SK-N-MC (cell line): ENCODE data around the gene CNFN.

Experiments used
- DNase-seq: peaks from one replicate; pipeline ENCODE4 v3.0.0-alpha.2; 2011; ENCODE audit warnings: low read depth, low spot score
- H3K27ac ChIP-seq: fragments of 200-600 bp; sonication (generic); 2 replicates; pipeline ENCODE4 v1.5.1; 2016; ENCODE audit warnings: mixed run types
- H3K36me3 ChIP-seq: fragments of 200-600 bp; sonication (generic); 2 replicates; pipeline ENCODE4 v1.6.1; 2017; ENCODE audit warnings: antibody characterized with exemption, low read length, mixed read lengths; ENCODE audit not compliant: insufficient read depth
- H3K4me3 ChIP-seq: fragments of 200-600 bp; sonication (generic); 2 replicates; pipeline ENCODE4 v1.5.1; 2016
- H3K9ac ChIP-seq: fragments of 200-600 bp; sonication (generic); 2 replicates; pipeline ENCODE4 v1.8.0; 2017; ENCODE audit warnings: mixed run types, mixed read lengths; ENCODE audit not compliant: insufficient read length
- H3K9me3 ChIP-seq: fragments of 200-600 bp; sonication (generic); 2 replicates; pipeline ENCODE4 v1.6.1; 2017; ENCODE audit warnings: low read depth, mild to moderate bottlenecking, antibody characterized with exemption, low read length, moderate library complexity, mixed read lengths
- EZH2 ChIP-seq: fragments of 200-600 bp; sonication (generic); IDR thresholded peaks from one replicate; pipeline ENCODE4 v1.6.1; 2017; ENCODE audit warnings: antibody characterized with exemption
- FOXP2 ChIP-seq: optimal IDR thresholded peaks from 2 replicates; pipeline ENCODE3; 2011; ENCODE audit warnings: mild to moderate bottlenecking, moderate library complexity; ENCODE audit not compliant: insufficient read depth; ENCODE audit errors: extremely low read length, control extremely low read depth
- POLR2AphosphoS5 ChIP-seq: IDR thresholded peaks from 2 replicates; pipeline ENCODE4 v1.6.1; 2012; ENCODE audit warnings: mild to moderate bottlenecking, low read depth, low read length, borderline replicate concordance

Gene CNFN, protein sequence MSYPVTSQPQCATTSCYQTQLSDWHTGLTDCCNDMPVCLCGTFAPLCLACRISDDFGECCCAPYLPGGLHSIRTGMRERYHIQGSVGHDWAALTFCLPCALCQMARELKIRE

GRCh38 chr19:42389899-42390298 lies at the start of gene CNFN:
CNFN (minus strand) TSS chr19:42390297; CDS start chr19:42389037, 1,260 bp downstream.
- H3K9ac ChIP-seq: no peak within 1 kb of the TSS
- H3K27ac ChIP-seq: no peak within 1 kb of the TSS
- H3K36me3 ChIP-seq: no peaks in the 10 kb centered on the region
- no peak for TF ChIP-seq EZH2
- no peak for TF ChIP-seq POLR2AphosphoS5
- TF ChIP-seq FOXP2: no peak
- H3K4me3 ChIP-seq: no peak within 1 kb of the TSS
- DNase-seq: no peak
- H3K9me3 ChIP-seq: no peaks in the 10 kb centered on the region

DNA sequence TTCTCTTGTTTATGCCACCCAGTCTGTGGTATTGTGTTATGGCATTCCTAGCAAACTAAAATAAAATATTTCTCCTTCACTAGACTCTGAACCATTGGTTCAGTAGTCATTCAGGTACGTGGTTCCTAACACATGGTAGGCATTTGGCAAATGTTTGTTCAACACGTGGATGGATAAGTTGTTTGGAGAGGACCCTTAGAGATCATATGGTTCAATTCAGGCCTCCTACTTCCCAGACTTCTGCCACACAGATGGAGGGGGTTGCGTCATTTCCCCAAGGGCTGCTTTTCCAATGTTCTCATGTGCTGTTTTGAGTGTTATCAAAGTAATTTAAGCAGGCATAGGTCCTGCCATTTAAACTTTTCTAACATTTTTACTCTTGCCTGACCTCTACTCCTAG lies 45.9 kb upstream of the CNFN start:
- Histone ChIP-seq H3K9me3 (no peaks in the 10 kb centered on the region), H3K27ac (peak overlapping the region; percentile 53), H3K9ac (peak overlapping the region; percentile 25), H3K4me3 (0 out of 2 replicates have a peak overlapping the region, but pooled peaks have one; percentile 4), H3K36me3 (no peaks in the 10 kb centered on the region)
- TF ChIP-seq FOXP2 (no peak), EZH2 (no peak), POLR2AphosphoS5 (no peak)
- DNase-seq: no peak

DNA sequence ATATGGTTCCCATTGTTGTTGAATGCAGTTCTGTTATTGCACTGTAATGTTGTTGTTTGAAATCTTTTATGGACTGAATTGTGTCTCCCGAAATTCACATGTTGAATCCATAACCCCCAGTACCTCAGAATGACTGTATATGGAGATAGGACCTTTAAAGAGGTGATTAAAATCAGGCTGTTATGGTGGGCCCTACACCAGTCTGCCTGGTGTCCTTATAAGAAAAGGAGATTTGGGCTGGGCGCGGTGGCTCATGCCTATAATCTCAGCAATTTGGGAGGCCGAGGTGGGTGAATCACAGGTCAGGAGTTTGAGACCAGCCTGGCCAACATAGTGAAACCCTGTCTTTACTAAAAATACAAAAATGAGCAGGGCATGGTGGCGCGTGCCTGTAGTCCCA lies 45.2 kb upstream of the CNFN start:
- no peak overlapping the region for H3K9ac ChIP-seq
- no peak overlapping the region for H3K4me3 ChIP-seq
- no peak overlapping the region for H3K27ac ChIP-seq
- DNase-seq: no peak
- TF ChIP-seq FOXP2 (no peak), POLR2AphosphoS5 (no peak), EZH2 (no peak)
- no peaks in the 10 kb centered on the region for H3K9me3 ChIP-seq
- H3K36me3 ChIP-seq: no peaks in the 10 kb centered on the region

DNA sequence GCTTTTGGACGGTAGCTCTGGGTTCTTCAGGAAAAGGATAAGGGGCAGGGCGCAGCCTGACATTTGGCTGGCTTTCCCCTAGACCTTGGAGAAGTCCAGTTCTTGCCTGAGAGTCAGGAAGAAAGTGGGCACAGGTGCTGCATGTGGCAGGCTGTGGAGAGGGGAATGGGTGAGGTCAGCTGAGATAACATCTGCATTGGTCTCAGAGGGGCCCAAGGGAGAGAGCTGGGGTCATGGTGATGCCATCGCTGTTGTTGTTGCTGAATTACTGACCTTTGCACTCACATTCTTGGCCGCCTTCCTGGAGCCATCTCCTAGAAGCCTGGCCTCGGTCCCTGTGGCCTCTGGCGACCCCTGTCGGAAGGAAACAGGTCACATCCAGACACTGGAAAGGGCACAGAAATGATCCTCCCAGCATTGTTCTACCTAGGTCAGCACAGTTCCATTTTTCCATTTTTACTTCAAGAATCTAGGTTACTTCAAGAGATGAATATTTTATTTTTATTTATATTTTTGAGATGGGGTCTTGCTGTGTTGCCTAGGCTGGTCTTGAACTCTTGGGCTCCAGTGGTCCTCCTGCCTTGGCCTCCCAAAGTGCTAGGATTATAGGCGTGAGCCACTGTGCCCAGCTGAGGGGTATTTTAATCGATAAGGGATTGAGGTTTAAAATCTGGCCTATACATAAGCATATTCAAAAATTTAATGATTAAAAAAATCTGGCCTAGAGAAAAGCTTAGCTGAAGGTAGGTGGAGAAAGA lies 43.6 kb upstream of the CNFN start:
- TF ChIP-seq FOXP2: no peak
- no peak for TF ChIP-seq EZH2
- TF ChIP-seq POLR2AphosphoS5: no peak
- no peak overlapping the region for H3K4me3 ChIP-seq
- DNase-seq: no peak

DNA sequence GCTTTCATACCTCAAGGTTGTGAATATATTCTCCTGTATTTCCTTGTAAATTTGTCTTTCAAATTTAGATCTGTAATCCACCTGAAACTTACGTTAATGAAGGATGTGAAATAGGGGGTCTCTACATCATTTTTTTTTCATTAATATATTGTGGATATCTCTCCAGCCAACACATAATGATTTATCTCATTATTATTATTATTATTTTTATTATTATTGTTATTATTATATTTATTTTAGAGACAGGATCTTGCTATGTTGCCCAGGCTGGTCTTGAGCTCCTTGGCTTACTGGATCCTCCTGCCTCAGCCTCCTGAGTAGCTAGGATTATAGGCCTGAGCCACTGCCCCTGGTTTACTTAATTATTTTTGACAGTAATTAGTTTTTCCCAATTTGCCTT lies 41.4 kb upstream of the CNFN start:
- H3K27ac ChIP-seq: no peak overlapping the region
- no peak overlapping the region for H3K9ac ChIP-seq
- TF ChIP-seq POLR2AphosphoS5: no peak
- no peak for TF ChIP-seq EZH2
- no peak for TF ChIP-seq FOXP2
- no peaks in the 10 kb centered on the region for H3K9me3 ChIP-seq
- H3K36me3 ChIP-seq: no peaks in the 10 kb centered on the region
- H3K4me3 ChIP-seq: no peak overlapping the region
- no peak for DNase-seq

More for the DNA sequence above, 43.6 kb upstream of the CNFN start:
- no peak overlapping the region for H3K27ac ChIP-seq
- H3K9me3 ChIP-seq: no peaks in the 10 kb centered on the region
- no peaks in the 10 kb centered on the region for H3K36me3 ChIP-seq
- no peak overlapping the region for H3K9ac ChIP-seq

GRCh38 chr19:42428676-42429075 lies 38.6 kb upstream of the CNFN start:
- H3K9ac ChIP-seq: no peak overlapping the region
- no peak overlapping the region for H3K27ac ChIP-seq
- no peak overlapping the region for H3K4me3 ChIP-seq
- no peak for TF ChIP-seq POLR2AphosphoS5
- no peak for TF ChIP-seq EZH2
- TF ChIP-seq FOXP2: no peak
- no peak for DNase-seq
- no peaks in the 10 kb centered on the region for H3K36me3 ChIP-seq
- H3K9me3 ChIP-seq: no peaks in the 10 kb centered on the region

GRCh38 chr19:42427313-42427712 lies 37.2 kb upstream of the CNFN start, which contains the start of gene LIPE:
LIPE (minus strand) TSS chr19:42427388; CDS start chr19:42427149, 239 bp downstream.
- H3K27ac ChIP-seq: no peak within 1 kb of the TSS

GRCh38 chr19:42426643-42427042 lies 36.5 kb upstream of the CNFN start:
- no peak overlapping the region for H3K9ac ChIP-seq
- no peaks in the 10 kb centered on the region for H3K36me3 ChIP-seq
- TF ChIP-seq FOXP2: no peak
- TF ChIP-seq EZH2: no peak
- no peak for TF ChIP-seq POLR2AphosphoS5
- no peak for DNase-seq
- no peak overlapping the region for H3K27ac ChIP-seq
- no peak overlapping the region for H3K4me3 ChIP-seq
- no peaks in the 10 kb centered on the region for H3K9me3 ChIP-seq

More at GRCh38 chr19:42427313-42427712, 37.2 kb upstream of the CNFN start, which contains the start of gene LIPE:
- no peaks in the 10 kb centered on the region for H3K9me3 ChIP-seq
- no peak for TF ChIP-seq POLR2AphosphoS5
- no peak for TF ChIP-seq FOXP2
- no peak for TF ChIP-seq EZH2
- no peak within 1 kb of the TSS for H3K9ac ChIP-seq
- H3K4me3 ChIP-seq: no peak within 1 kb of the TSS
- DNase-seq: no peak
- no peaks in the 10 kb centered on the region for H3K36me3 ChIP-seq
